ENCODE results near the gene MTMR4. TPM values are rescaled to one million over a fixed set of nuclear protein-coding genes. Genes with fewer than 3 reads are reported as not detected.

MTMR4 gene
- total and polyA plus RNA-seq, 10 donors: 12.7 to 61.9 (median 50.1) TPM

- intact Hi-C loops (cut with DNase I; ENCODE audit: low total_unique reads): loop anchor here (5.0 kb wide), 1 partner anchor 114 kb away; no protein-coding TSS in a partner anchor
- DNase-seq: peak; percentile 99
- Histone ChIP-seq H3K4me3 (peak overlapping the region; percentile 59 to 99 (median 80)), H3K9me3 (no peaks in the 10 kb centered on the region), H3K27me3 (replicated peaks in 1 of 7) (no peaks in the 10 kb centered on the region), H3K36me3 (peaks cover 0 to 12% (median 0%) of the 10 kb centered on the region in 6 donors), H3K4me1 (peaks cover 25 to 70% (median 62%) of the 10 kb centered on the region in 6 donors), H3K27ac (peak overlapping the region; percentile 81 to 98 (median 94))
- TF ChIP-seq POLR2A (IDR thresholded peaks at IDR 0.05): peak in 1 of 3 donors; percentile 38
- TF ChIP-seq CTCF (IDR thresholded peaks at IDR 0.05 in 8 of 11, conservative IDR thresholded peaks at IDR 0.05 in 3 of 11): peak in 1 of 11 experiments; percentile 23
- TF ChIP-seq POLR2AphosphoS5 (IDR thresholded peaks at IDR 0.05): peak; percentile 79 to 88 (median 80)
- WGBS, 5 donors: 0 to 1% (median 0%) methylated on average over 35 to 39 of the region's 39 CpGs
These were observed 3.6 kb upstream of the MTMR4 start for GRCh38 chr17:58517928-58518609.

- H3K36me3 ChIP-seq: peaks cover 0 to 18% (median 2%) of the 10 kb centered on the region in 6 donors
- H3K4me1 ChIP-seq: peaks cover 29 to 77% (median 68%) of the 10 kb centered on the region in 6 donors
- TF ChIP-seq POLR2A (IDR thresholded peaks at IDR 0.05) (peak in 1 of 3 donors; percentile 84), CTCF (IDR thresholded peaks at IDR 0.05 in 8 of 11, conservative IDR thresholded peaks at IDR 0.05 in 3 of 11) (no peak), POLR2AphosphoS5 (IDR thresholded peaks at IDR 0.05) (peak; percentile 69 to 94 (median 89))
- H3K4me3 ChIP-seq: peak overlapping the region; percentile 35 to 99 (median 72)
- peak overlapping the region; percentile 81 to 98 (median 94) for H3K27ac ChIP-seq
- no peaks in the 10 kb centered on the region for H3K9me3 ChIP-seq
- DNase-seq: no peak
- WGBS, 5 donors: 0 to 1% (median 0%) methylated on average over 12 to 27 of the region's 27 CpGs
- no peaks in the 10 kb centered on the region for H3K27me3 ChIP-seq (replicated peaks in 1 of 7)
- intact Hi-C loops (cut with DNase I; ENCODE audit: low total_unique reads): loop anchor here (5.0 kb wide), 1 partner anchor 115 kb away; no protein-coding TSS in a partner anchor
These were observed 3.0 kb upstream of the MTMR4 start for GRCh38 chr17:58517378-58517927.

DNA sequence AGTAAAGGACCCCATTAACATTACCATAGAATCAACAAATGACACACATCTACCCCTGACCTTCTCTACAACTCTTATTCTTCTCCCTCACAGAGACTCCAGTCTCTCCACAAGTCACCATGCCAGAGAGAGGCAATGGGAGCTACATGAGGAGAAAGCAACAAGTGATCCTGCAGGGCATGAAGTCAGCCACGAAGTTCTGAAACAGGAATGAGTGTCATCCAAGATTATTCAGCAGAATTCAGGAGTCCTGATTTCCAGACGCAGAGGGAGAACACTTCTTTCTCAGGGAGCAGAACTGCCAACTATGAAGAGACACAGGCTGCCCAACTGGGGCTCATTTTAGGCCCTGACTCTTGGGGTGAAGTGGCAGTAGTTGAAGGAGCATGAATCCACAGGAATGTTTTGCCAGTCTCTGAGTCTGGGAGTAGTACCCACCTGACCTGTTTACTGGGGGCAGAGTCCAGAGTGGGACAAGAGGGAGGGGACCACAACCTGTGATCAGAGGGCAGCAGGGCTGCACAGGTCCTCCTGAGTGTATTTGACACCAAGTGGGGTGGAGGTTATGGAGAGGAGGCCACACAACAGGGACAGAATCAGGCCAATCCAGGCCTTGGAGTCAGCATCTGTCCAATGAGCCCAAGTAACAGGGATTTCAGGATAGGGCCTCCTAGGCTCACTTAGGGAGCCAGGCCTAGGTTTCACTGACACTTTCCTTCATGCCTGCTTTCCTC lies 2.4 kb upstream of the MTMR4 start:
- TF ChIP-seq POLR2AphosphoS5 (IDR thresholded peaks at IDR 0.05) (no peak), POLR2A (IDR thresholded peaks at IDR 0.05) (no peak), CTCF (IDR thresholded peaks at IDR 0.05 in 8 of 11, conservative IDR thresholded peaks at IDR 0.05 in 3 of 11) (no peak)
- H3K4me3 ChIP-seq: peak overlapping the region; percentile 35 to 99 (median 72)

More for the DNA sequence above, 2.4 kb upstream of the MTMR4 start:
- intact Hi-C loops (cut with DNase I; ENCODE audit: low total_unique reads): loop anchor here (5.0 kb wide), 1 partner anchor 115 kb away; no protein-coding TSS in a partner anchor
- WGBS, 5 donors: 50 to 77% (median 67%) methylated on average over 2 of the region's 2 CpGs
- H3K27ac ChIP-seq: peak overlapping the region; percentile 81 to 98 (median 94)
- H3K36me3 ChIP-seq: peaks cover 0 to 25% (median 7%) of the 10 kb centered on the region in 6 donors
- H3K9me3 ChIP-seq: no peaks in the 10 kb centered on the region
- H3K27me3 ChIP-seq (replicated peaks in 1 of 7): no peaks in the 10 kb centered on the region
- H3K4me1 ChIP-seq: peaks cover 29 to 83% (median 70%) of the 10 kb centered on the region in 6 donors
- DNase-seq: no peak

Data from spleen (tissue), 11 donors.